NT2/D1 (cell line): ENCODE data around the gene OGA.

ENCODE experiments used
- DNase-seq: peaks from one replicate; pipeline ENCODE4 v3.0.0-alpha.2; 2011; ENCODE audit warnings: low read depth, low spot score
- H3K27me3 ChIP-seq: 2 replicates; pipeline ENCODE4 v1.6.0; 2011; ENCODE audit warnings: mild to moderate bottlenecking; ENCODE audit not compliant: insufficient read length, insufficient read depth
- H3K36me3 ChIP-seq: 2 replicates; pipeline ENCODE4 v1.6.1; 2011; ENCODE audit warnings: mild to moderate bottlenecking, low read length, mixed read lengths; ENCODE audit not compliant: insufficient read depth, insufficient read length
- H3K4me1 ChIP-seq: 2 replicates; pipeline ENCODE4 v1.5.1; 2011; ENCODE audit not compliant: insufficient read depth, insufficient read length
- H3K4me3 ChIP-seq: 2 replicates; pipeline ENCODE4 v1.5.1; 2011; ENCODE audit warnings: low read depth; ENCODE audit not compliant: insufficient read length
- H3K9ac ChIP-seq: 2 replicates; pipeline ENCODE4 v1.6.0; 2011; ENCODE audit warnings: low read depth; ENCODE audit not compliant: insufficient read length
- H3K9me3 ChIP-seq: 2 replicates; pipeline ENCODE4 v1.5.1; 2011; ENCODE audit warnings: mild to moderate bottlenecking, low read length; ENCODE audit not compliant: insufficient read depth
- SUZ12 ChIP-seq: IDR thresholded peaks from 2 replicates; pipeline ENCODE4 v1.6.1; 2011; ENCODE audit not compliant: insufficient read length, insufficient read depth; ENCODE audit errors: extremely low read depth
- YY1 ChIP-seq: IDR thresholded peaks from 2 replicates; pipeline ENCODE4 v1.6.1; 2011; ENCODE audit not compliant: insufficient read length, insufficient read depth
- ZNF274 ChIP-seq: IDR thresholded peaks from 2 replicates; pipeline ENCODE4 v1.6.1; 2011; ENCODE audit warnings: mild to moderate bottlenecking, low read depth, low read length

Gene OGA

GRCh38 chr10:101816913-101817336 lies 1.3 kb downstream of the OGA start:
- Histone ChIP-seq H3K27me3 (no peaks in the 10 kb centered on the region), H3K36me3 (peaks cover 16% of the 10 kb centered on the region), H3K4me1 (peaks cover 2% of the 10 kb centered on the region), H3K9ac (peak overlapping the region; percentile 99), H3K9me3 (no peaks in the 10 kb centered on the region), H3K4me3 (peak overlapping the region; percentile 91)
- DNase-seq, result no peak
- TF ChIP-seq YY1 (no peak), ZNF274 (no peak), SUZ12 (no peak)

GRCh38 chr10:101816376-101816775 lies 1.9 kb downstream of the OGA start:
- Histone ChIP-seq H3K36me3 (peaks cover 21% of the 10 kb centered on the region), H3K9me3 (no peaks in the 10 kb centered on the region), H3K4me3 (peak overlapping the region; percentile 91), H3K9ac (peak overlapping the region; percentile 82), H3K4me1 (peaks cover 2% of the 10 kb centered on the region), H3K27me3 (no peaks in the 10 kb centered on the region)
- TF ChIP-seq SUZ12 (no peak), ZNF274 (no peak), YY1 (no peak)
- DNase-seq, result no peak

GRCh38 chr10:101814466-101815071 lies 3.7 kb downstream of the OGA start:
- DNase-seq, result no peak
- H3K9me3 ChIP-seq, result no peaks in the 10 kb centered on the region
- TF ChIP-seq YY1, result no peak
- H3K27me3 ChIP-seq, result no peaks in the 10 kb centered on the region
- peaks cover 2% of the 10 kb centered on the region for H3K4me1 ChIP-seq
- H3K4me3 ChIP-seq, result no peak overlapping the region
- peaks cover 35% of the 10 kb centered on the region for H3K36me3 ChIP-seq
- H3K9ac ChIP-seq, result no peak overlapping the region

- Histone ChIP-seq H3K36me3 (peaks cover 53% of the 10 kb centered on the region), H3K9ac (no peak overlapping the region)
- TF ChIP-seq ZNF274, result no peak
- no peak for TF ChIP-seq YY1
- TF ChIP-seq SUZ12, result no peak
Observed at GRCh38 chr10:101812606-101813005, 5.6 kb downstream of the OGA start.

GRCh38 chr10:101807158-101807557 lies 11.1 kb downstream of the OGA start:
- no peak for DNase-seq
- no peaks in the 10 kb centered on the region for H3K9me3 ChIP-seq
- no peak overlapping the region for H3K9ac ChIP-seq
- H3K27me3 ChIP-seq, result no peaks in the 10 kb centered on the region
- TF ChIP-seq ZNF274, result no peak
- no peak for TF ChIP-seq SUZ12
- no peak for TF ChIP-seq YY1
- H3K4me3 ChIP-seq, result no peak overlapping the region
- no peaks in the 10 kb centered on the region for H3K4me1 ChIP-seq
- H3K36me3 ChIP-seq, result peaks cover 81% of the 10 kb centered on the region

More at GRCh38 chr10:101812606-101813005, 5.6 kb downstream of the OGA start:
- Histone ChIP-seq H3K9me3 (no peaks in the 10 kb centered on the region), H3K4me1 (peaks cover 2% of the 10 kb centered on the region), H3K27me3 (no peaks in the 10 kb centered on the region), H3K4me3 (no peak overlapping the region)
- DNase-seq, result no peak

- Histone ChIP-seq H3K4me3 (no peak overlapping the region), H3K27me3 (no peaks in the 10 kb centered on the region), H3K9ac (no peak overlapping the region), H3K36me3 (peaks cover 81% of the 10 kb centered on the region), H3K4me1 (no peaks in the 10 kb centered on the region), H3K9me3 (no peaks in the 10 kb centered on the region)
- no peak for DNase-seq
- TF ChIP-seq ZNF274, result no peak
- no peak for TF ChIP-seq SUZ12
- no peak for TF ChIP-seq YY1
Observed at GRCh38 chr10:101803511-101803910, 14.7 kb downstream of the OGA start.

GRCh38 chr10:101797403-101798059 lies 20.7 kb downstream of the OGA start:
- Histone ChIP-seq H3K4me1 (no peaks in the 10 kb centered on the region), H3K36me3 (peaks cover 85% of the 10 kb centered on the region), H3K27me3 (no peaks in the 10 kb centered on the region), H3K4me3 (no peak overlapping the region), H3K9ac (no peak overlapping the region), H3K9me3 (no peaks in the 10 kb centered on the region)
- TF ChIP-seq YY1, result no peak
- TF ChIP-seq ZNF274, result no peak
- no peak for TF ChIP-seq SUZ12
- no peak for DNase-seq
